WERI-Rb-1 (cell line): ENCODE data around the gene SLC19A1.
"Not testable (repeated sequence)": the region's sequence is repeated elsewhere in the genome, so short reads cannot be mapped to it uniquely, and the experiment has no call there.

ENCODE experiments used
- DNase-seq: peaks from one replicate; pipeline ENCODE4 v3.0.0-alpha.2; 2020
- H3K27ac ChIP-seq: fragments of 250-450 bp; sonication (Bioruptor Pico); 2 replicates; pipeline ENCODE4 v1.5.1; 2020; ENCODE audit warnings: mild to moderate bottlenecking, moderate library complexity
- H3K27me3 ChIP-seq: fragments of 250-450 bp; sonication (Bioruptor Pico); 2 replicates; pipeline ENCODE4 v1.5.1; 2021; ENCODE audit warnings: mild to moderate bottlenecking, low read depth, moderate library complexity; ENCODE audit not compliant: insufficient read depth, severe bottlenecking
- H3K36me3 ChIP-seq: fragments of 250-450 bp; sonication (Bioruptor Pico); 2 replicates; pipeline ENCODE4 v1.5.1; 2020; ENCODE audit warnings: mild to moderate bottlenecking, moderate library complexity
- H3K4me3 ChIP-seq: 2 replicates; pipeline ENCODE4 v1.5.1; 2011; ENCODE audit warnings: low read depth, mild to moderate bottlenecking, control low read depth, low read length
- H3K9me3 ChIP-seq: fragments of 250-450 bp; sonication (Bioruptor Pico); 2 replicates; pipeline ENCODE4 v1.5.1; 2021; ENCODE audit warnings: mild to moderate bottlenecking, moderate library complexity; ENCODE audit not compliant: severe bottlenecking
- TF ChIP-seq, protein P1 (sequence below): IDR thresholded peaks from 2 replicates; pipeline ENCODE4 v1.5.1; 2011; ENCODE audit warnings: low read depth, mild to moderate bottlenecking, control low read depth, inconsistent platforms, low read length

Gene SLC19A1

DNA sequence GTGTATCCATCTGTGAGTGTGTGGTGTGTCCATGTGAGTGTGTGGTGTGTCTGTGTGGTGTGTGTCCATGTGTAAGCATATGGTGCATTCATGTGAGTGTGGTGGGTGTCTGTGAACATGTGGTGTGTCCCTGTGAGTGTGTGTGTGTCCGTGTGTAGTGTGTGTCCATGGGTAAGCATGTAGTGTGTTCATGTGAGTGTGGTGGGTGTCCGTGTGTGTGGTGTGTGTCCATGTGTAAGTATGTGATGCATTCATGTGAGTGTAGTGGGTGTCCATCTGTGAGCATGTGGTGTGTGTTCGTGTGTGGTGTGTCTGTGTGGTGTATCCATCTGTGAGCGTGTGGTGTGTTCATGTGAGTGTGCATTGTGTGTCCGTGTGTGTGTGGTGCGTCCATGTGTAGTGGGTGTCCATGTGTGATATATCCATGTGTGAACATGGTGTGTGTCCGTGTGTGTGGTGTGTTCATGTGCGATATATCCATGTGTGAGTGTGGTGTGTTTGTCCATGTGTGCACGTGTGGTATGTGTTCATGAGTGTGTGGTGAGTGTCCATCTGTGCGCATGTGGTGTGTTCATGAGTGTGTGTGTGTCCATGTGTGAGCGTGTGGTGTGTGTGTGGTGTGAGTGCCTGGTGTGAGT is 12.3 kb downstream of the SLC19A1 start:
- Histone ChIP-seq H3K9me3 (no peaks in the 10 kb centered on the region), H3K4me3 (no peak overlapping the region), H3K36me3 (peaks cover 84% of the 10 kb centered on the region), H3K27me3 (no peaks in the 10 kb centered on the region), H3K27ac (no peak overlapping the region)
- TF ChIP-seq, protein P1, sequence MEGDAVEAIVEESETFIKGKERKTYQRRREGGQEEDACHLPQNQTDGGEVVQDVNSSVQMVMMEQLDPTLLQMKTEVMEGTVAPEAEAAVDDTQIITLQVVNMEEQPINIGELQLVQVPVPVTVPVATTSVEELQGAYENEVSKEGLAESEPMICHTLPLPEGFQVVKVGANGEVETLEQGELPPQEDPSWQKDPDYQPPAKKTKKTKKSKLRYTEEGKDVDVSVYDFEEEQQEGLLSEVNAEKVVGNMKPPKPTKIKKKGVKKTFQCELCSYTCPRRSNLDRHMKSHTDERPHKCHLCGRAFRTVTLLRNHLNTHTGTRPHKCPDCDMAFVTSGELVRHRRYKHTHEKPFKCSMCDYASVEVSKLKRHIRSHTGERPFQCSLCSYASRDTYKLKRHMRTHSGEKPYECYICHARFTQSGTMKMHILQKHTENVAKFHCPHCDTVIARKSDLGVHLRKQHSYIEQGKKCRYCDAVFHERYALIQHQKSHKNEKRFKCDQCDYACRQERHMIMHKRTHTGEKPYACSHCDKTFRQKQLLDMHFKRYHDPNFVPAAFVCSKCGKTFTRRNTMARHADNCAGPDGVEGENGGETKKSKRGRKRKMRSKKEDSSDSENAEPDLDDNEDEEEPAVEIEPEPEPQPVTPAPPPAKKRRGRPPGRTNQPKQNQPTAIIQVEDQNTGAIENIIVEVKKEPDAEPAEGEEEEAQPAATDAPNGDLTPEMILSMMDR: no peak
- DNase-seq: no peak

DNA sequence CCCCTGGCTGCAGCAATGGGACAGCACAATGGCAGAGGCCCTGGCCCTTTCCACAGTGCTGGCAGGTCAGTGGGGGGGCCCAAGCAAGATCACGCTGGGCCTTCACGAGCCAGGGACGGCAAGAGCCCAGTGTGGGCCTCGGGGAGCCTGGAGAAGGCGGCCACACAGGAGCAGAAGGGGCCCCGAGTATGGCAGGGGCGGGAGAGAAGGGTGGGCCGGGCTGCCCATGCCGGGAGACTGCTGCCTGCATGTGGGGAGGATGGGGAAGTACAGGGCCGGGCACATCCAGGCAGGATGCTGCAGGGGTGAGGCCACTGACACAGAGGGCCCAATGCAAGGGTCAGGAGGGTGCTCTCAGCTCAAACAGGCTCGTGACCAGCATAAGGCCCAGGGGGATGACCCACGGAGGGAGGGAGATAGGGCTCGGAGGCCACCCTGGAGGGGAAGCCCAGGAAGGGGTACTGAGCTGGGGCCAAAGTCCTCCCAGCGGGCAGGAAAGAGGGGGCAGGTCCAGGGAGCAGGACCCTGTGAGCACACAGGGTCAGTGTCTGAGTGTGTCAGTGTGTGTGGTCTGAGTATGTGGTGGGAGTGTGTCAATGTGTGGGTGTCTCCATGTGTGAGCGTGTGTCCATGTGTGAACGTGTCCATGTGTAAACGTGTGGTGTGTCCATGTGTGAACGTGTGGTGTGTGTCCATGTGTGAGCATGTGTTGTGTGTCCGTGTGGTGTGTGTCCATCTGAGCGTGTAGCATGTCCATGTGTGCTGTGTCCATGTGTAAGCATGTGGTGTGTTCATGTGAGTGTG is 13.1 kb downstream of the SLC19A1 start:
- TF ChIP-seq, protein P1: no peak
- H3K36me3 ChIP-seq: peaks cover 80% of the 10 kb centered on the region

DNA sequence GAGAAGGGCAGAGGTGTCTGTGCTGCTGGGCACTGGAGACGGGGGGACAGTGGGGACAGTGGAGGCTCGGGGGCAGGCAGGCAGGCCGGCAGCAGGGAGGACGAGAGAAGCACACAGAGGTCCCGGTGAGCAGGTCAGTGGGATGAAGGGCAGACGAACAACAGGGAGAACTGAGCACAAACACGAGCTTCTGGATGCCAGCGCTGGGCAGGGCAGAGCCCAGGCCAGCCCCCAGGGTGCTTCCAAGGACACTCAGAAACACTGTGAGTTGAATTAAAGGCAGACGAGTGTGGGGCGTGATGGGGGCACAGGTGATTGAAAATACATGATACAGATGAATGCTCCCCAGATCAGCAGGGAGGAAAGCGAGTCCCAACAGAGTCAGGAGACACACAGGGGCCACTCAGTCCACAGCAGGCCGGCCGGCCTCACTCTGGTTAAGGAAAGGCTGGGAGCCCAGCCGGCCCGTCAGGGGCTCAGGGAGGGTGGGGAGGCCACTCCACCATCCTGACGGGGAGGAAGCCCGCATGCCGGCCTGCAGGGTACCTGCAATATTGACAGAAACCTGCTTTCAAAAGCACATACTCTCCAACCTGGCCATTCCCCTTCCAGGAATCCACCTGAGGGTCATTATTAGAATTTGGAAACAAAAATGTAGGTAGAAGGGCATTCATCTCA is 14.1 kb downstream of the SLC19A1 start:
- Histone ChIP-seq H3K27ac (no peak overlapping the region), H3K27me3 (no peaks in the 10 kb centered on the region), H3K36me3 (peaks cover 76% of the 10 kb centered on the region), H3K4me3 (no peak overlapping the region), H3K9me3 (no peaks in the 10 kb centered on the region)
- DNase-seq: no peak
- TF ChIP-seq, protein P1: no peak

More for the DNA sequence above, 13.1 kb downstream of the SLC19A1 start:
- no peaks in the 10 kb centered on the region for H3K9me3 ChIP-seq
- DNase-seq: no peak
- H3K27ac ChIP-seq: no peak overlapping the region
- no peaks in the 10 kb centered on the region for H3K27me3 ChIP-seq
- no peak overlapping the region for H3K4me3 ChIP-seq

DNA sequence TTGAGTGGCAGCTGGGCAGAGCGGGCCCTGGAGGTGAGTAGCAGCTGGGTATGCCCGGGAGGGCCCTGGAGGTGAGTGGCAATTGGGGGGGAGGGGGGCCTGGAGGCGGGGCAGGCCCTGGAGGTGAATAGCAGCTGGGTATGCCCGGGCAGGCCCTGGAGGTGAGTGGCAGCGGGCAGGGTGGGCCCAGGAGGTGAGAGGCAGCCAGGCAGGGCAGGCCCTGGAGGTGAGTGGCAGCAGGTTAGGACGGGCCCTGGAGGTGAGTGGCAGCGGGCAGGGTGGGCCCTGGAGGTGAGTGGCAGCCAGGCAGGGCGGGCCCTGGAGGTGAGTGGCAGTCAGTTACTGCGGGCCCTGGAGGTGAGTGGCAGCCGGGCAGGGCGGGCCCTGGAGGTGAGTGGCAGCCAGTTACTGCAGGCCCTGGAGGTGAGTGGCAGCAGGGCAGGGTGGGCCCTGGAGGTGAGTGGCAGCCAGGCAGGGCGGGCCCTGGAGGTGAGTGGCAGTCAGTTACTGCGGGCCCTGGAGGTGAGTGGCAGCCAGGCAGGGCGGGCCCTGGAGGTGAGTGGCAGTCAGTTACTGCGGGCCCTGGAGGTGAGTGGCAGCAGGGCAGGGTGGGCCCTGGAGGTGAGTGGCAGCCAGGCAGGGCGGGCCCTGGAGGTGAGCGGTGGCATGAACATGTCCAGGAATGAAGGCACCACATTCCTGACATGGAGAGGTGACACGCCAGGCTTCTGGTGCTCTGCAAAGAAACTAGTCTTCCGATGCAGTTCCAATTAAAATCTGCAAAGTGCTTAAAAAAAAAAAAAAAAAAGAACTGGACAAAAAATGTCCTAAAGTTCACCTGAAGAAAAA is 14.9 kb downstream of the SLC19A1 start:
- peak overlapping the region; percentile 26 for H3K27ac ChIP-seq
- H3K9me3 ChIP-seq, H3K4me3 ChIP-seq, H3K27me3 ChIP-seq: not testable (repeated sequence)
- peak; percentile 68 for DNase-seq
- H3K36me3 ChIP-seq: peaks cover 77% of the 10 kb centered on the region

DNA sequence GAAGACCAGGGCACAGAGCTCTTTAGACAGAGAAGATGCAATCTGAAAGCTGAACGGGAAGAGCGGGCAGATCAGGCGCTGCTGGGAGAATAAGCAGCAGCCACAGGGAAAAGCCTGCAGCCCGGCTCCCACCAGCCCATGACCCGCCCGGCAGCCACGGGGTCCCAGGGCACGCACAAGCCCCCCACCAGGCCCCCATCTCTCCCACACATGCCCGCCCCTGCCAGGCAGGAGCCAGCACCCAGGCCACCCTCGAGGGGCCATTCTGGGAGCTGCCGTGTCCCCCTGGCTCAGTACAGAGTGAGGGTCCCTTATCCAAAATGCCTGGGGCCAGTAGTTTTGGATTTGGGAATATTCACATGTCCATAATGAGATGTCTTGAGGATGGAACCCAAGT is 16.3 kb downstream of the SLC19A1 start:
- TF ChIP-seq, protein P1: no peak
- H3K27me3 ChIP-seq: no peaks in the 10 kb centered on the region
- peaks cover 12% of the 10 kb centered on the region for H3K9me3 ChIP-seq
- no peak overlapping the region for H3K4me3 ChIP-seq
- H3K27ac ChIP-seq: no peak overlapping the region
- peaks cover 80% of the 10 kb centered on the region for H3K36me3 ChIP-seq
- no peak for DNase-seq
